Parietal lobe (tissue), 2 donors: ENCODE data around the gene PUDP. TPM values are rescaled to one million over a fixed set of nuclear protein-coding genes. Genes with fewer than 3 reads are reported as not detected.

ENCODE experiments used
- small RNA-seq: library from RNA; depleted of rRNA; stranded (forward); fragments of <200 nt; gene quantifications from one replicate; pipeline ENCODE3, GENCODE V24; 2014; ENCODE audit warnings: low replicate concordance
- total RNA-seq: library from RNA; depleted of rRNA; stranded (reverse); fragments of >200 nt; gene quantifications from one replicate; pipeline ENCODE4 v1.2.3, GENCODE V29; 2014

PUDP gene
- 11.6 TPM for total RNA-seq

DNA sequence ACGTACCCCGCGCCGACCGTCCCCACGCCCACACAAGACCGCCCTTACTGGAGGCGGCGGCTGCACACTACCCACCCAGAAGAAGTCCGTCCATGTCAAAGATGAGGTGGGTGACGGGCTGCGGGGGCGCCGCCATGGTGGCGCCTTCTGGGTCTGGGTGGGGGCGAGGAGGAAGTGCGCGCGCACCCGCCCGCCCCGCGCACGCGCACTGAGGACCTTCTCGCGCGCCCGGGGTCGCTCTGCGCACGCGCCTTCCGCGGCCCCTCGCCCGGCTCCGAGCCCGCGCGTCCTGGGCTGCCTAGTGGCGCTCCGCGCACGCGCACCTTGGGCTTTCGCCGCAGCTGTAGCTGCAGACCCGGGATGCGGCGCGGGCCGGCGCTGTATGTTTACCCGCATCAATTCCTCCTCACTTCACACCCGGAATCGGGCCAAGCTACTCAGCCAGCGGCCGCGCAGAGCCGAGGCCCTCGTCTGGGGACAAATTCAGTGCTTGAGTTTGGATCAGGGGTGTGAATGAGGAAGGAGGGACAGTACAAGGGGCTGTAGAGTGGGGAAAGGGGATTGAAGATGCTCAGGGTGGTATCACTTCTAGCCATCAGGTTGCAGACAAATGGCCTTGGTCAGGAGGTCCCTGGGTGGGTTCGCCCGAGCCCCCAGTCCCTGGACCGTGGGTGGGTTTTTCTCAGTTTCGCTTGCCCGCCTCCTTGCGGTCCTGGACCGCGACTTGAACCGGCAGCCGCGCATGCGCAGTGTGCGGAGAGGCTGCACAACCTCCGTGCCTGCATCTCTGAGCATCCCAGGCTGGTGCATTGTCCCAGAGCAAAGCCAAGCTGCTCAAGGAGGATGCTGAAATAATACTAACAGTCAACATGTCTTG is at the start of gene PUDP:
PUDP (minus strand) TSS at position 176 of the 877 bp plus-strand sequence; CDS start at position 136, 40 bp downstream.

DNA sequence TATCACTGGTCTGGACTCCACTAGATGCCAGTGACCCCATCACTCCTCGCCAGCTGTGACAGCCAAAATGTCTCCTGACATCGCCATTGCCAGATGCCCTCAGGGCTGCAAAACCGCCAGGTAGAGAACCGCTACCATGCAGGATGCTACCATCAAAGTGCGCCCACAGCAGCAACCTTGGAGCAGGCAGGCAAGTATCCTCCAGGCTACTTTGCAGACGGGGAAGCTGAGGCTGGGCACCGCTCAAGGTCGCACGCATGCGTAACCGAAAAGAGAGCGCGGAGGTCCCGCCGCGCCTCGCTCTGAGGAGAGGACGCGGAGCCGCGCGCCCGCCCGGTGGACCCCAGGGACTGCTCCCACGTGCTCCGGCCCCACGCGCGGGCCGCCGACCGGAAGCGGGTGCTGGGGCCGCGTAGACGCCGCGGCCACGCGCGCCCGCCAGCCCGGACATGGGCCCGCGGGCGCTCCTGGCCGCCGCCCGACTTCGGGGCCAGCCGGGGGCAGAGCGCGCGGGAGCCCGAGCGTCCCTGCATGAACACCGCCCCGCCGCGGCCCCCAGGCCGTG is 458 bp downstream of the PUDP start, which contains the start of gene STS:
STS (plus strand) TSS at position 300 of the 565 bp plus-strand sequence. CDS start 105,488 bp downstream, outside the sequence.

Small RNA genes within 50 kb of the gene (small RNA-seq; reads per million reads assigned to genes)
- not detected for gene MIR4767

Other genes with a start within 250 kb of the PUDP start
- 6.3 TPM for gene STS, start 441 bp downstream of the PUDP start, total RNA-seq